A204.1 (cell line): ENCODE results near the gene ONECUT2.
"Not testable (repeated sequence)": the region's sequence is repeated elsewhere in the genome, so short reads cannot be mapped to it uniquely, and the experiment has no call there.

Source experiments
- FAIRE-seq: peaks from 2 replicates; lab custom pipeline; 2012; peaks lifted over from hg19 to GRCh38; lab: Jason Lieb, UNC

The ONECUT2 gene

GRCh38 chr18:57434536-57435494, at the start of gene ONECUT2:
Gene ONECUT2, plus strand, starts transcription at chr18:57435374. Its CDS starts 343 bp downstream, at chr18:57435717.
- peak; percentile 27 for FAIRE-seq

DNA sequence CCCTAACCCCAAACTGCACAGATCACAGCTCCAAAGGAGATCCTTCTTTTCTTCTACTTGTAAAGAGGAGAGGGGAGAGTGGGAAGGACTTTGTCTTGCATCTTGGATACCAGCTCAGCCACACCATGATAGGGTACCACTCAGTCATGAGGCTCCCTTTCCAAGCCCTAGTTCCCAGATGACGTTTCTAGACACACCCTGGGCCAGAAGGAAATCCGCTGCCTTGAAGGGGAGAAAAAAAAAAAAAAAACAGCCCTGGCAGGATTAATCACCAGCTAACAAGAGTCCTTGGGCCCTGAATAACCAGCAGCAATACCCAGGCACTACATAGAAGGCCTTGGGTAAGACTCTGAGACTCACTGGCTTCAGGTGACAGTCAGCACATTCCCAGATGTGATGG, 45.9 kb upstream of the ONECUT2 start:
- no peak for FAIRE-seq

- FAIRE-seq: no peak
Measured at GRCh38 chr18:57390044-57390443, 45.1 kb upstream of the ONECUT2 start.

GRCh38 chr18:57394749-57395148, 40.4 kb upstream of the ONECUT2 start:
- FAIRE-seq: not testable (repeated sequence)

DNA sequence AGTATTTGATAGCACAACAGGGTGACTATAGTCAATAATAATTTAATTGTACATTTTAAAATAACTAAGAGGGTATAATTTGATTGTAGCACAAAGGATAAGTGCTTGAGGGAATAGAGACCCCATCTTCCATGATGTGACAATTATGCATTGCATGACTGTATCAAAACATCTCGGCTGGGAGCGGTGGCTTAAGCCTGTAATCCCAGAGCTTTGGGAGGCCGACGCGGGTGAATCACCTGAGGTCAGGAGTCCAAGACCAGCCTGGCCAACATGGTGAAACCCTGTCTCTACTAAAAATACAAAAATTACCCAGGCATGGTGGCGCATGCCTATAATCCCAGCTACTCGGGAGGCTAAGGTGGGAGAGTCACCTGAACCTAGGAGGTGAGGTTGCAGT, 38.3 kb upstream of the ONECUT2 start:
- not testable (repeated sequence) for FAIRE-seq

GRCh38 chr18:57397440-57398132, 37.6 kb upstream of the ONECUT2 start:
- FAIRE-seq: no peak

- FAIRE-seq: no peak
Measured at GRCh38 chr18:57404345-57404744, 30.8 kb upstream of the ONECUT2 start.

DNA sequence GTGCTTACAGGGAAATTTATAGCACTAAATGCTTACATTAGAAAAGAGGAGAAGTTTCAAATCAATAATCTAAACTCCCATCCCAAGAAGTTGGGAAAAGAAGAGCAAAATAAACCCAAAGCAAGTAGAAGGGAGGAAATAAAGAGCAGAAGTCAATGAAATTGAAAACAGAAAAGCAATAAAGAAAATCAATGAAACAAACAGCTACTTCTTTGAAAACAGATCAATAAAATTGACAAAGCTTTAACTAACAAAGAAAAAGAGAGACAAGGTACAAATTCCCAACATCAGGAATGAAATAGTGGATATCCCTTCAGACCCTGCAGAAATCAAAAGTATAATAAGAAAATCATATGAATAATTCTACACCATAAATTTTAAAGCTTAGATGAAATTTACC, 25.5 kb upstream of the ONECUT2 start:
- no peak for FAIRE-seq

GRCh38 chr18:57410749-57411148, 24.4 kb upstream of the ONECUT2 start:
- FAIRE-seq: no peak

DNA sequence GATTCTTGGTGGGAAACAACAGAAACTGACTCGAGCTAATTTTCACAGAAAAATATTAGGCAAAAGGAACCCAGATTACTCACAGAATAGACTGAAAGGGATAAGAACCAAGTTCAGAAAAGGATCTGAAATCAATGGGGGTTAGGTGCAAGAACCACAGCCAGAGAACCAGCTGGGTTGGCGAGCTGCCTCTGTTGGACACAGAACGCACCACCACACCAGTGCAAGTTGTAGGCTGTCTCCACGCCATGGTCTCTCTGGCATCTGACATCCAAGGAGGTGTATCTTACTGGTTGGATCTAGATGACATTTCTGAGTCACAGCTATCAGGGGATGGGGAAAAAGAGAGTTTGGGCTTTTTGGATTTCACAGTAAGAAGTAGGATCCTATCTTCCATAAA, 18.6 kb upstream of the ONECUT2 start:
- FAIRE-seq: no peak

DNA sequence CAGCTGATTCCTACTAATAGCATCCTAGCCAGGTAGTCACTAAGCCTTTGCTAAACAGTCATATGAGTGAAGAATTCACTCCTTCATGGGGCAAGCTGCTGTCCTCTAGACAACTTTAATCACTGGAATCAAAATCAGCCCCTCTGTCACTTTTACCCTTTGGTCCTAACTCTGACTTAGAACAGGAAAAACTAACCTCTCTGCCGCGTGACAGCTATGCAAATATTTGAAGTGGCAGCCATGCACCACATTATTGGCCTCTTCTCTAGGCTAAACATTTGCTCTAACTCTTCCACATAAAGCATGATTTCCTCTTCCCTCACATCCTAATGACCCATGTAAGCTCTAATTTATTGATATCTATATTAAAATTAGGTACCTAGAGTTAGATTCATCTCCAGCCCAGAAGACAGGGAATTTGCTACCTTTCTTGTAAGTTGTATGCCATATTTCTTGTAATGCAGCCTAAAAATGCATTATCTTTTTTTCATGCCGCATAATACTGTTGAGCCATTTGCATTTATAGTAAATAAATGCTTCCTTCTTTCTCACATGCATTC, 12.8 kb upstream of the ONECUT2 start:
- FAIRE-seq: no peak

GRCh38 chr18:57423821-57424220, 11.4 kb upstream of the ONECUT2 start:
- no peak for FAIRE-seq

GRCh38 chr18:57425096-57425495, 10.1 kb upstream of the ONECUT2 start:
- FAIRE-seq: no peak

GRCh38 chr18:57426187-57426586, 9.0 kb upstream of the ONECUT2 start:
- no peak for FAIRE-seq

- no peak for FAIRE-seq
Measured at GRCh38 chr18:57427429-57428201, 7.6 kb upstream of the ONECUT2 start.

DNA sequence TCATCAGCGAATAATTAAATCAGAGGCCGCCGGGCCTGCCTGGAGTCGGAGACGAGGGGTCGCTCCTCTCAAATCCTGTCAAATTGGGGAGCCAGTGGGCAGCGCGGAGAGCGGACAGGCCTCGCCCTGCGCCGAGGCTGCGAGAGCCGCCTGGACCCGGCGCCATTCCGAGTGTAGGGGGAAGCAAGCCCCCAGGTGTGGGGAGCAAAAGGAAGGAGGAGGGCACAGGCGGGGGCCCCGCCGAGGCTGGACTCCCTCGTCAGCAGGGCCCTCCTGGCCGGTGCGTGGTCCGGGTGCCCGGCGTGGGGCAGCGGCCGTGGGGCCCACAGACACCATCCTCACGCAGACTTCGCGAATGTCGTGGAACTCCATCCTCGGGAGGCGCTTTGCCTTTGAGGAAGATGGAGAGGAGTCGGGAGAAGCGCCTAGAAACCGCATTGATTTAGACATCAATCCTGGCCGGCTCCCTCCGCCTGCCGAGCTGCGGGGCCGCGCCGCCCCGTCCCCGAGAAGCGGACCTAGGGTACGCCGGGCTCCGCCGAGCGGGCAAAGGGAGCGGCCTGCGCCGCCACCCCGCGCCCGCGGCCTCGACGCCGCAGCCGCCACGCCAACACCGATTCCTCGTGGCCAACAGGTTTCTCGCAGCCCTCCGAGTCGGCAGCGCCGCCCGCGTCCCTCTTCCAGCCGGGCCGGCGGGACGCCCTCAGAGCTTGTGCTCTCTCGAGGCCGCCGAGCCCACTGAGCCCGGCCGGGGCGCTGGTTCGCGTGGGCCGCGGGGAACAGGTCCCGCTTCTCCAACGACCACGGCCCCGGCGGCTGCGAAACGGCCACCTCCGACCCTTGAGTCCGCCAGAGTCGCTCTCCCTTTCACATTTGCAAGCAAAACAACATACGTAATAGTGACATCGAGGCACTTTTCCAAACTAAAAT, 6.7 kb upstream of the ONECUT2 start:
- FAIRE-seq: no peak

DNA sequence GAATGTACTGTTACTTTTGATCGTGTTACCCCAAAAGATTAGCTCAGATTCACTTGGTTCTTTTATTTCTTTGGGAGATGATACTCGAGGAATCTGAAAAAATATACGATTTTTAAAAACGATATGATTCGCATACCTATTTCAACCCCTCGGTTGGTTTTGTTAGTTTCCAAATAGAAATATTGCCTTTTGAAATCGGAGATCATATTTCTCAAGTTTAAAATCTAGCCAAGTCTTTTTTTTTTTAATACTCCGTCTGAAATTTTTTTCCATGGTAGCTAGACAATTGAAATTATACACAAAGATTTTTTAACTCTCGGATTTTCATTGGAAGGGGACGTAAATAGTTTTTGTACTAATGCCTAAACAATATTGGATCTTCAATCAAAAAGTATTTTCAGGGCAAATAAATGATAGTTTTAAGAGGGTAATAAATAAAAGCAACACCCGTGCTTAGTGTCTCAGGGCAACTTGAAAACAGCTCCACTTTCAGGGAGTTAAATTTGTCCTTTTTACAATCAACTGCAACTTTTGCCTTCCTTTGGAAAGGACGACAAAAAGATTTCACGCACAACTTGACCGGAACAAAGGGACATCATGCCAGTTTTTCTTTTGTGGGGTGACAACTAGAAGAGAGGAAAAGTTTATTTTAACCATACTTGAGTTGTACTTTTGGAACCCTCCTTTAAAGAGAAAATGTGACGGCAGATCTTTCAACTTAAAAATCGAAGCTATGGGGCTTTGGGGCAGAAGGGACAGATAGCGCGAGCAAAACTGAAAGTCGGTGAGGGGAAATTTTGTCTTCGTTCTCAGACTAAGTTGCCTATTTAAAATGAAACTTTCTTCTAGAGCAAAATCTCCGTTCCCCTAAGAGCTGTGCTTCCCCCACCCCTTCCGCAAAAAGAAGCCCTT, 5.8 kb upstream of the ONECUT2 start:
- no peak for FAIRE-seq

DNA sequence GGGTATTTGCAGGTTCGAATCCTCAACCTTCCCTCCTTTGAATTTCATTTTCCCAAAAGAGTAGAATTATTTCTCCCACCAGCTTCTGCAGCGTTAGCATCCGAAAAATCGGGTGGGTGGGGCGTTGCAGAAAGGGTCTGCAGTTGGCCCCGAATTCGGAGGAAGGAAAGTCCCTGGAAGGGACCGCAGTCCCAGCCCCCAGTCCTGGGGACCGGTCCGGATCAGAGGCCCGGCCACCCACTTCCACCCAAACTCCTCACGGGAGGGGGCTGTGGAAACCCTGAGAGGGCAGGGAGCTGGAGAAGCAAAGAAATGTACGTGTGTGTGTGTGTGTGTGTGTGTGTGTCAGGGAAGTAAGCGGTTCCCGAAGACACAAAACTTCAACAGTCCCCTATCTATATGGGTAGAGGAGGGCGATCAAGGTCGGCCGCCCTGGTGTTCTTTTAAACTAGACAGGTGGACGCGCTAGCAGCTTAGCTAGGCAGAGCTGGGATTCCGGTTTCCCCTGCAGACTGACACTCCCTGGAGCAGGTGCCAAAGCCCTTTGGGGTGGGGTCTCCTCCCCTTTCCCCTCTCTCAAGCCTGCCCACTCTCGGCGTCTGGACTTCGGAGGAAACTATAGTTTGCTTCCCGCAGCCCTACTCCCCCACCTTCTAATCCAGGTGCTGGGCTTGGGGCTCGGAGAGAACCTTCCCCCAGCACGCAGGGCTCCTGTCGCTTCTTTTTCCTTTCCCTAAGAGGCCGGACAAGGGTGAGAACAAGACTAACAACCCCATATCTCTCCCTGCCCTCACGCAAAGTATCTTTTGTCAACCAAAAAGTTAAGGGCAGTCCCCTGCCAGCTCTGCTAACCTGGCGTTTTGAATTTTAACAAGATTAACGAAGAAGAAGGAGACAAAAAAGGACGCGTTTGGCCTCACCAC, 4.8 kb upstream of the ONECUT2 start:
- no peak for FAIRE-seq

DNA sequence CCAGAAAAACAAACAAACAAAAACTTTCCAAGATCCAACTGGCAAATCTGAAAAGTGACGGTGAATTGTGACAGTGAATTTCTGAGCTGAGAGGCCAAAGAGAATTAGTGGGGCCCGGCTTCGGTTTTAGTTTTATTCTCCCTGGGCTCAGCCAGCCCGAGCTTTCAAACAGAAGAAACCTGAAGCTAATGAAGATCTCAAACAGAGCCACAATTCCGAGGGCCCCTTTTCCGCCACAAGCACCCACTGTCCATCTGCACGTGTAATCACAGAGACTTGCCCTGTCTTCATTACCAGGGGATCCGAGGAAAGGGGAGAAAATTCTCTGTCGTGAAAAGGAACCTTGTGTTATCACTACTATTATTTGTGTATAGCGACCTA, 4.2 kb upstream of the ONECUT2 start:
- FAIRE-seq: no peak
